ENCODE measurements around the gene RNF214. TPM values are rescaled to one million over a fixed set of nuclear protein-coding genes. Genes with fewer than 3 reads are reported as not detected.
A peak's percentile ranks its signal among the peaks of the same experiment; 100 is the strongest.
"Not testable (repeated sequence)": the region's sequence is repeated elsewhere in the genome, so short reads cannot be mapped to it uniquely, and the experiment has no call there.

Gene RNF214
- total and polyA plus RNA-seq, 4 donors, result 17.2 to 23.8 (median 20.2) TPM

GRCh38 chr11:117319214-117319840, 86.9 kb downstream of the RNF214 start:
- H3K4me1 ChIP-seq (ENCODE audit: control insufficient read depth, insufficient read depth, low read length), result peaks cover 22% of the 10 kb centered on the region
- peak in 1 of 6 donors; percentile 7 for DNase-seq (ENCODE audit: low read depth in 4 of 6, low spot score in 6 of 6)
- H3K27me3 ChIP-seq (ENCODE audit: control insufficient read depth, insufficient read depth, low read length), result no peaks in the 10 kb centered on the region
- no peaks in the 10 kb centered on the region for H3K9me3 ChIP-seq (ENCODE audit: control insufficient read depth, insufficient read depth, low read length)
- no peak overlapping the region for H3K4me3 ChIP-seq (ENCODE audit: low read depth, low read length)
- 100% methylated on average over 1 of the region's 5 CpGs for WGBS (ENCODE audit: insufficient coverage)
- no peak overlapping the region for H3K27ac ChIP-seq (ENCODE audit: low read depth, low read length)
- H3K36me3 ChIP-seq (ENCODE audit: control insufficient read depth, insufficient read depth, low read length), result peaks cover 3% of the 10 kb centered on the region

GRCh38 chr11:117327255-117327566, 94.7 kb downstream of the RNF214 start:
- not testable (repeated sequence) for DNase-seq (ENCODE audit: low read depth in 4 of 6, low spot score in 6 of 6); H3K36me3 ChIP-seq (ENCODE audit: control insufficient read depth, insufficient read depth, low read length); H3K9me3 ChIP-seq (ENCODE audit: control insufficient read depth, insufficient read depth, low read length); H3K27me3 ChIP-seq (ENCODE audit: control insufficient read depth, insufficient read depth, low read length)
- Histone ChIP-seq H3K27ac (ENCODE audit: low read depth, low read length) (peak overlapping the region; percentile 96), H3K4me3 (ENCODE audit: low read depth, low read length) (peak overlapping the region; percentile 92), H3K4me1 (ENCODE audit: control insufficient read depth, insufficient read depth, low read length) (peaks cover 18% of the 10 kb centered on the region)
- 0% methylated on average over 2 of the region's 5 CpGs for WGBS (ENCODE audit: insufficient coverage)

DNA sequence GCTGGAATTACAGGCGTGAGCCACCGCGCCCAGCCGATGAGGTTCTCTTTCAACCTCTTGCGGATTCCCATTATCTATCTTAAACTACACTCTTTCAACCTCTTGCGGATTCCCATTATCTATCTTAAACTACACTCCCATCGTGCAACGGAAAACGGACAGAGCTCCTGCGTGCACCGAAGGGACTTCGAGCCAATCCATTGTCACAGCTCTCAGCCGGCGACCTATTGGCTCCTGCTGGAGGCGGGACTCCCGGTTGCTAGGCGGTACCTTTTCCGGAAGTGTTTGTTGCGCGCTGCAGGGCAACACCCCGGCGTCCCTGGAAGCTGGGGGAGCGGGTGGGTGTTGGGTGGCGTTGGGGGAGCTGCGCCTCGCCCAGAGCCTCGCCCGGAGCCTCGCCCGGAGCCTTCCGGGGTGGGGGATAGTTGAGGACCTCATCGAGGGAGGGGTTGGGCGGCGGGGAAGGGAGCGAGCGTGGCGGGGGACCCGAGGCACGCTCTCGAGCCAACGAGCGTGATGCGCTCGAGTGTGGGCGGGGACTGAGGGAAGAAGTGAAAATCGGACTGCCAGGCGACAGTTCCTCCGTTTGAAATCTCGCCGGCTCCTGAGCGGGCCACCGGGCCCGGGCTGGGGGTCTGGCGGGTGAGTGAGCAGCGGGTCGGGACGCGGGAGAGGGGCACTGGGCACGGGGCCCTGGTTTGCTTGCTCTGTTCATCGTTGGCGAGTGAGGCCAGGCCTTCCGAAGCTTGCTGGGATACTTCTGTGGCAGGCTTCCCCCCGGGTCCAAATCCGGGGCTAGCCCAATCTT, 95.3 kb downstream of the RNF214 start, which contains the start of gene CEP164:
Gene CEP164, plus strand, starts transcription at position 288 of the 808 bp plus-strand sequence. CDS start 10,733 bp downstream, outside the sequence.
- 0% methylated on average over 63 of the region's 64 CpGs for WGBS (ENCODE audit: insufficient coverage)
- peak within 1 kb of the TSS; percentile 96 for H3K27ac ChIP-seq (ENCODE audit: low read depth, low read length)
- no peaks in the 10 kb centered on the region for H3K9me3 ChIP-seq (ENCODE audit: control insufficient read depth, insufficient read depth, low read length)
- H3K36me3 ChIP-seq (ENCODE audit: control insufficient read depth, insufficient read depth, low read length), result peaks cover 2% of the 10 kb centered on the region
- DNase-seq (ENCODE audit: low read depth in 4 of 6, low spot score in 6 of 6), result peak; percentile 84 to 99 (median 92)
- H3K4me3 ChIP-seq (ENCODE audit: low read depth, low read length), result peak within 1 kb of the TSS; percentile 92
- no peaks in the 10 kb centered on the region for H3K27me3 ChIP-seq (ENCODE audit: control insufficient read depth, insufficient read depth, low read length)
- H3K4me1 ChIP-seq (ENCODE audit: control insufficient read depth, insufficient read depth, low read length), result peaks cover 18% of the 10 kb centered on the region

DNA sequence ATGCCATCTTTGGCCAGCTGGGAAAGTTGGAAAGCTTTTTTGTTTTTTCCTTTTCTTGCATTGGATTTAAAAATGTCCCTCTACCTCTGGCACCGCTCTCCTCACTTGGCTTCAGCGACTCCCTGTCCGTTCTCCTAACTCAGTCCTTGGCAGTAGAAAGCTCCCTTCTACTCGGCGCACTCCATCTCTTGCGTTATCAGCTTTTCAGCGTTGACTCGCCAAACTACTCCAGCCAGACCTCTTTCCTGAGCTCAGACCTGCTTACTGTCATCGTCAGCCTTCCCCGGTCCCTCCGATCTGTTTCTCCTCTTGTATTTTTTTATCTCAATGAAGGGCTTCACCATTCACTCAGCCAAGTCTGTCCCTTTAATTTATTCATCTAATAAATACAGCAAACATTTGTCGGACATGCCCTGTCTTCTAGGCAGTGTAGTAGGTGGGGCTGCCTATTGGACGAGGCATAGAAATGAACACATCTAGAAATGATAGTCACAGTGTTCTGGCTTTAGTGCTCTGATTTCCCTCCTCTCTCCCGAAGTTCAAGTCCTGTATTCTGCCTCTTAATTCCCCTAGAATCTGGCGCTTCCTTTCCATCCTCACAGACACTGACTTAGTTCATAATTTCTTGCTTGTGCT, 96.0 kb downstream of the RNF214 start:
- 13% methylated on average over 12 of the region's 15 CpGs for WGBS (ENCODE audit: insufficient coverage)
- no peaks in the 10 kb centered on the region for H3K27me3 ChIP-seq (ENCODE audit: control insufficient read depth, insufficient read depth, low read length)
- H3K4me1 ChIP-seq (ENCODE audit: control insufficient read depth, insufficient read depth, low read length), result peaks cover 18% of the 10 kb centered on the region
- peak in 2 of 6 donors; percentile 22 to 61 for DNase-seq (ENCODE audit: low read depth in 4 of 6, low spot score in 6 of 6)
- peak overlapping the region; percentile 96 for H3K27ac ChIP-seq (ENCODE audit: low read depth, low read length)
- peak overlapping the region; percentile 92 for H3K4me3 ChIP-seq (ENCODE audit: low read depth, low read length)
- no peaks in the 10 kb centered on the region for H3K9me3 ChIP-seq (ENCODE audit: control insufficient read depth, insufficient read depth, low read length)
- H3K36me3 ChIP-seq (ENCODE audit: control insufficient read depth, insufficient read depth, low read length), result peaks cover 2% of the 10 kb centered on the region

- H3K27ac ChIP-seq (ENCODE audit: low read depth, low read length), result no peak overlapping the region
- no peaks in the 10 kb centered on the region for H3K9me3 ChIP-seq (ENCODE audit: control insufficient read depth, insufficient read depth, low read length)
- peaks cover 15% of the 10 kb centered on the region for H3K36me3 ChIP-seq (ENCODE audit: control insufficient read depth, insufficient read depth, low read length)
- no peaks in the 10 kb centered on the region for H3K27me3 ChIP-seq (ENCODE audit: control insufficient read depth, insufficient read depth, low read length)
- H3K4me1 ChIP-seq (ENCODE audit: control insufficient read depth, insufficient read depth, low read length), result peaks cover 18% of the 10 kb centered on the region
- DNase-seq (ENCODE audit: low read depth in 4 of 6, low spot score in 6 of 6), result no peak
- H3K4me3 ChIP-seq (ENCODE audit: low read depth, low read length), result no peak overlapping the region
- 42% methylated on average over 2 of the region's 2 CpGs for WGBS (ENCODE audit: insufficient coverage)
These were observed 100.4 kb downstream of the RNF214 start for GRCh38 chr11:117332843-117333242.

DNA sequence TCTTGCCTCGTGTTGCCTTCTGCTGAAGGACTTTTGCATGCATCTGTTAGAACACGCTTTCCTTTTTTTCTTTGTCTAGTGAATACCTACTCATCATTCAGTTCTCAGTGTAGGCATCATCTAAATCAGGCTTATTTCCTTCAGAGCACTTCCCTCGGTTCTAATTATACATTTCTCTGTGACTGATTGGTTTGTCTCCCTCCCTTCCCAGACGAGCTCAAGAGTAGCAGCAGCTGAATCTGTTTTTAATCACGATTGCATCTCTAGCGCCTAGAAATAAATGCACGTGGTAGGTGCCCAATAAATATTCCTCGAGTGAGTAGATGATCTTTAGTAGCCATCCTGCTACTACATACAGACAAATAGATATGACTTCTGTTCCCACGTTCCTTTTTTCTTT, 101.4 kb downstream of the RNF214 start:
- H3K4me3 ChIP-seq (ENCODE audit: low read depth, low read length), result no peak overlapping the region
- peak in 2 of 6 donors; percentile 38 to 75 for DNase-seq (ENCODE audit: low read depth in 4 of 6, low spot score in 6 of 6)
- WGBS (ENCODE audit: insufficient coverage), result 59% methylated on average over 6 of the region's 9 CpGs
- H3K27me3 ChIP-seq (ENCODE audit: control insufficient read depth, insufficient read depth, low read length), result no peaks in the 10 kb centered on the region
- peaks cover 11% of the 10 kb centered on the region for H3K4me1 ChIP-seq (ENCODE audit: control insufficient read depth, insufficient read depth, low read length)
- H3K27ac ChIP-seq (ENCODE audit: low read depth, low read length), result no peak overlapping the region
- no peaks in the 10 kb centered on the region for H3K9me3 ChIP-seq (ENCODE audit: control insufficient read depth, insufficient read depth, low read length)
- H3K36me3 ChIP-seq (ENCODE audit: control insufficient read depth, insufficient read depth, low read length), result peaks cover 19% of the 10 kb centered on the region

- H3K9me3 ChIP-seq (ENCODE audit: control insufficient read depth, insufficient read depth, low read length), result no peaks in the 10 kb centered on the region
- H3K27ac ChIP-seq (ENCODE audit: low read depth, low read length), result no peak overlapping the region
- DNase-seq (ENCODE audit: low read depth in 4 of 6, low spot score in 6 of 6), result no peak
- 100% methylated on average over 3 of the region's 6 CpGs for WGBS (ENCODE audit: insufficient coverage)
- H3K4me1 ChIP-seq (ENCODE audit: control insufficient read depth, insufficient read depth, low read length), result peaks cover 4% of the 10 kb centered on the region
- no peaks in the 10 kb centered on the region for H3K27me3 ChIP-seq (ENCODE audit: control insufficient read depth, insufficient read depth, low read length)
- H3K4me3 ChIP-seq (ENCODE audit: low read depth, low read length), result no peak overlapping the region
- peaks cover 22% of the 10 kb centered on the region for H3K36me3 ChIP-seq (ENCODE audit: control insufficient read depth, insufficient read depth, low read length)
These were observed 102.4 kb downstream of the RNF214 start for GRCh38 chr11:117334896-117335295.

GRCh38 chr11:117335399-117335798, 102.9 kb downstream of the RNF214 start:
- WGBS (ENCODE audit: insufficient coverage), result 96% methylated on average over 4 of the region's 5 CpGs
- peaks cover 25% of the 10 kb centered on the region for H3K36me3 ChIP-seq (ENCODE audit: control insufficient read depth, insufficient read depth, low read length)
- H3K4me1 ChIP-seq (ENCODE audit: control insufficient read depth, insufficient read depth, low read length), result peaks cover under 1% of the 10 kb centered on the region
- no peak overlapping the region for H3K4me3 ChIP-seq (ENCODE audit: low read depth, low read length)
- no peak for DNase-seq (ENCODE audit: low read depth in 4 of 6, low spot score in 6 of 6)
- H3K27me3 ChIP-seq (ENCODE audit: control insufficient read depth, insufficient read depth, low read length), result no peaks in the 10 kb centered on the region
- no peak overlapping the region for H3K27ac ChIP-seq (ENCODE audit: low read depth, low read length)
- no peaks in the 10 kb centered on the region for H3K9me3 ChIP-seq (ENCODE audit: control insufficient read depth, insufficient read depth, low read length)
